HEK293 (cell line): ENCODE measurements around the gene STMP1.

Experiments used
- IKZF3 ChIP-seq: fragments of 450-650 bp; IDR thresholded peaks from 2 replicates; pipeline ENCODE4 v1.5.0; 2018; ENCODE audit warnings: missing biosample characterization, mild to moderate bottlenecking, missing genetic modification characterization, moderate library complexity
- ZBTB20 ChIP-seq: fragments of 450-650 bp; formaldehyde crosslinking; IDR thresholded peaks from 2 replicates; pipeline ENCODE4 v1.5.1; 2016; ENCODE audit warnings: missing biosample characterization, missing genetic modification characterization
- ZNF274 ChIP-seq, 2 experiments: fragments of 200-500 bp in 1 of 2; fragments of 450-650 bp in 1 of 2; sonication (Bioruptor generic) in 1 of 2; formaldehyde crosslinking in 1 of 2; IDR thresholded peaks; 2 replicates each; pipeline versions ENCODE4 v1.5.1 to v1.6.1; 2014 to 2016; ENCODE audit warnings: borderline replicate concordance in 1 of 2, inconsistent platforms in 1 of 2, low read length in 1 of 2, missing biosample characterization in 1 of 2, missing genetic modification characterization in 1 of 2
- ZNF302 ChIP-seq: fragments of 450-650 bp; formaldehyde crosslinking; IDR thresholded peaks from 2 replicates; pipeline ENCODE4 v1.5.1; 2016; ENCODE audit warnings: missing biosample characterization, missing genetic modification characterization, low read depth
- ZNF558 ChIP-seq: fragments of 450-650 bp; formaldehyde crosslinking; IDR thresholded peaks from 2 replicates; pipeline ENCODE4 v1.5.1; 2016; ENCODE audit warnings: missing biosample characterization, missing genetic modification characterization
- TF ChIP-seq, protein P1 (sequence below): fragments of 450-650 bp; formaldehyde crosslinking; IDR thresholded peaks from 2 replicates; pipeline ENCODE4 v1.5.1; 2016; ENCODE audit warnings: missing biosample characterization, missing genetic modification characterization, borderline replicate concordance
- TF ChIP-seq, protein P2 (sequence below): fragments of 450-650 bp; formaldehyde crosslinking; IDR thresholded peaks from 2 replicates; pipeline ENCODE4 v1.5.1; 2016; ENCODE audit warnings: missing biosample characterization, missing genetic modification characterization
- TF ChIP-seq, protein P3 (sequence below): fragments of 450-650 bp; formaldehyde crosslinking; IDR thresholded peaks from 2 replicates; pipeline ENCODE4; 2016; ENCODE audit warnings: missing biosample characterization, missing genetic modification characterization
- TF ChIP-seq, protein P4 (sequence below): fragments of 450-650 bp; formaldehyde crosslinking; IDR thresholded peaks from 2 replicates; pipeline ENCODE4 v1.5.1; 2016; ENCODE audit warnings: missing biosample characterization, missing genetic modification characterization, low read depth
- TF ChIP-seq, protein P5 (sequence below): fragments of 450-650 bp; formaldehyde crosslinking; IDR thresholded peaks from 2 replicates; pipeline ENCODE4 v1.5.1; 2016; ENCODE audit warnings: missing biosample characterization, missing genetic modification characterization
- TF ChIP-seq, protein P6 (sequence below): fragments of 450-650 bp; formaldehyde crosslinking; IDR thresholded peaks from 2 replicates; pipeline ENCODE4 v1.5.1; 2016; ENCODE audit warnings: missing biosample characterization, missing genetic modification characterization
- TF ChIP-seq, protein P7 (sequence below): IDR thresholded peaks from 2 replicates; pipeline ENCODE4 v1.6.1; 2011; ENCODE audit warnings: mild to moderate bottlenecking, low read depth, low read length, borderline replicate concordance
- TF ChIP-seq, protein P8 (sequence below): fragments of 450-650 bp; formaldehyde crosslinking; IDR thresholded peaks from 2 replicates; pipeline ENCODE4 v1.5.1; 2016; ENCODE audit warnings: missing biosample characterization, missing genetic modification characterization

DNA sequence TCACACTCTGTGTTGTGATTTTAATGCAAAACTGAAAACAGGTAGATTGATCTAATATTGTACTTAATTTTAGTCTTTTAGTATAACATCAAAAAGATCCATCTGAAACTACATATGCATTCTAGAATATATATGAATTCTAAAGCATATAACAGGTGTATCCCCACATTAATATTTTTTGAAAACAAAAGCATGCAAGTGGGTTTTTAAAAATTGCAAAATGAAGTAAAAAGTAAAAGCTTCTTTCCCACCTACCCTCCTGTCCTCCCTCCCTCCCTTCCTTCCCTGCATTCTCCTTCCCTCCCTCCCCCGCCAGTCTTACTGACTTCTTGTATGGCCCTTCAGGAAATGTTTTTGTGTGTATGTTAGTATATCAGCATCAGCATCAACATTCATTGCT is 14.6 kb upstream of the STMP1 start:
- TF ChIP-seq, protein P1, sequence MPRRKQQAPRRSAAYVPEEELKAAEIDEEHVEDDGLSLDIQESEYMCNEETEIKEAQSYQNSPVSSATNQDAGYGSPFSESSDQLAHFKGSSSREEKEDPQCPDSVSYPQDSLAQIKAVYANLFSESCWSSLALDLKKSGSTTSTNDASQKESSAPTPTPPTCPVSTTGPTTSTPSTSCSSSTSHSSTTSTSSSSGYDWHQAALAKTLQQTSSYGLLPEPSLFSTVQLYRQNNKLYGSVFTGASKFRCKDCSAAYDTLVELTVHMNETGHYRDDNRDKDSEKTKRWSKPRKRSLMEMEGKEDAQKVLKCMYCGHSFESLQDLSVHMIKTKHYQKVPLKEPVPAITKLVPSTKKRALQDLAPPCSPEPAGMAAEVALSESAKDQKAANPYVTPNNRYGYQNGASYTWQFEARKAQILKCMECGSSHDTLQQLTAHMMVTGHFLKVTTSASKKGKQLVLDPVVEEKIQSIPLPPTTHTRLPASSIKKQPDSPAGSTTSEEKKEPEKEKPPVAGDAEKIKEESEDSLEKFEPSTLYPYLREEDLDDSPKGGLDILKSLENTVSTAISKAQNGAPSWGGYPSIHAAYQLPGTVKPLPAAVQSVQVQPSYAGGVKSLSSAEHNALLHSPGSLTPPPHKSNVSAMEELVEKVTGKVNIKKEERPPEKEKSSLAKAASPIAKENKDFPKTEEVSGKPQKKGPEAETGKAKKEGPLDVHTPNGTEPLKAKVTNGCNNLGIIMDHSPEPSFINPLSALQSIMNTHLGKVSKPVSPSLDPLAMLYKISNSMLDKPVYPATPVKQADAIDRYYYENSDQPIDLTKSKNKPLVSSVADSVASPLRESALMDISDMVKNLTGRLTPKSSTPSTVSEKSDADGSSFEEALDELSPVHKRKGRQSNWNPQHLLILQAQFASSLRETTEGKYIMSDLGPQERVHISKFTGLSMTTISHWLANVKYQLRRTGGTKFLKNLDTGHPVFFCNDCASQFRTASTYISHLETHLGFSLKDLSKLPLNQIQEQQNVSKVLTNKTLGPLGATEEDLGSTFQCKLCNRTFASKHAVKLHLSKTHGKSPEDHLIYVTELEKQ (tag by site-specific recombination) = no peak
- TF ChIP-seq, protein P2, sequence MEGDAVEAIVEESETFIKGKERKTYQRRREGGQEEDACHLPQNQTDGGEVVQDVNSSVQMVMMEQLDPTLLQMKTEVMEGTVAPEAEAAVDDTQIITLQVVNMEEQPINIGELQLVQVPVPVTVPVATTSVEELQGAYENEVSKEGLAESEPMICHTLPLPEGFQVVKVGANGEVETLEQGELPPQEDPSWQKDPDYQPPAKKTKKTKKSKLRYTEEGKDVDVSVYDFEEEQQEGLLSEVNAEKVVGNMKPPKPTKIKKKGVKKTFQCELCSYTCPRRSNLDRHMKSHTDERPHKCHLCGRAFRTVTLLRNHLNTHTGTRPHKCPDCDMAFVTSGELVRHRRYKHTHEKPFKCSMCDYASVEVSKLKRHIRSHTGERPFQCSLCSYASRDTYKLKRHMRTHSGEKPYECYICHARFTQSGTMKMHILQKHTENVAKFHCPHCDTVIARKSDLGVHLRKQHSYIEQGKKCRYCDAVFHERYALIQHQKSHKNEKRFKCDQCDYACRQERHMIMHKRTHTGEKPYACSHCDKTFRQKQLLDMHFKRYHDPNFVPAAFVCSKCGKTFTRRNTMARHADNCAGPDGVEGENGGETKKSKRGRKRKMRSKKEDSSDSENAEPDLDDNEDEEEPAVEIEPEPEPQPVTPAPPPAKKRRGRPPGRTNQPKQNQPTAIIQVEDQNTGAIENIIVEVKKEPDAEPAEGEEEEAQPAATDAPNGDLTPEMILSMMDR = no peak
- TF ChIP-seq, protein P3, sequence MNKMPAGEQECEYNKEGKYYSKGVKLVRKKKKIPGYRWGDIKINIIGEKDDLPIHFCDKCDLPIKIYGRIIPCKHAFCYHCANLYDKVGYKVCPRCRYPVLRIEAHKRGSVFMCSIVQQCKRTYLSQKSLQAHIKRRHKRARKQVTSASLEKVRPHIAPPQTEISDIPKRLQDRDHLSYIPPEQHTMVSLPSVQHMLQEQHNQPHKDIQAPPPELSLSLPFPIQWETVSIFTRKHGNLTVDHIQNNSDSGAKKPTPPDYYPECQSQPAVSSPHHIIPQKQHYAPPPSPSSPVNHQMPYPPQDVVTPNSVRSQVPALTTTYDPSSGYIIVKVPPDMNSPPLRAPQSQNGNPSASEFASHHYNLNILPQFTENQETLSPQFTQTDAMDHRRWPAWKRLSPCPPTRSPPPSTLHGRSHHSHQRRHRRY (tag by site-specific recombination) = no peak
- TF ChIP-seq, protein P4, sequence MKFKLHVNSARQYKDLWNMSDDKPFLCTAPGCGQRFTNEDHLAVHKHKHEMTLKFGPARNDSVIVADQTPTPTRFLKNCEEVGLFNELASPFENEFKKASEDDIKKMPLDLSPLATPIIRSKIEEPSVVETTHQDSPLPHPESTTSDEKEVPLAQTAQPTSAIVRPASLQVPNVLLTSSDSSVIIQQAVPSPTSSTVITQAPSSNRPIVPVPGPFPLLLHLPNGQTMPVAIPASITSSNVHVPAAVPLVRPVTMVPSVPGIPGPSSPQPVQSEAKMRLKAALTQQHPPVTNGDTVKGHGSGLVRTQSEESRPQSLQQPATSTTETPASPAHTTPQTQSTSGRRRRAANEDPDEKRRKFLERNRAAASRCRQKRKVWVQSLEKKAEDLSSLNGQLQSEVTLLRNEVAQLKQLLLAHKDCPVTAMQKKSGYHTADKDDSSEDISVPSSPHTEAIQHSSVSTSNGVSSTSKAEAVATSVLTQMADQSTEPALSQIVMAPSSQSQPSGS (tag by site-specific recombination) = no peak
- TF ChIP-seq, protein P5, sequence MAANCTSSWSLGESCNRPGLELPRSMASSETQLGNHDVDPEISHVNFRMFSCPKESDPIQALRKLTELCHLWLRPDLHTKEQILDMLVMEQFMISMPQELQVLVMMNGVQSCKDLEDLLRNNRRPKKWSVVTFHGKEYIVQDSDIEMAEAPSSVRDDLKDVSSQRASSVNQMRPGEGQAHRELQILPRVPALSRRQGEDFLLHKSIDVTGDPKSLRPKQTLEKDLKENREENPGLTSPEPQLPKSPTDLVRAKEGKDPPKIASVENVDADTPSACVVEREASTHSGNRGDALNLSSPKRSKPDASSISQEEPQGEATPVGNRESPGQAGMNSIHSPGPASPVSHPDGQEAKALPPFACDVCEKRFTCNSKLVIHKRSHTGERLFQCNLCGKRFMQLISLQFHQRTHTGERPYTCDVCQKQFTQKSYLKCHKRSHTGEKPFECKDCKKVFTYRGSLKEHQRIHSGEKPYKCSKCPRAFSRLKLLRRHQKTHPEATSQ = no peak
- TF ChIP-seq ZBTB20 = no peak
- TF ChIP-seq, protein P6, sequence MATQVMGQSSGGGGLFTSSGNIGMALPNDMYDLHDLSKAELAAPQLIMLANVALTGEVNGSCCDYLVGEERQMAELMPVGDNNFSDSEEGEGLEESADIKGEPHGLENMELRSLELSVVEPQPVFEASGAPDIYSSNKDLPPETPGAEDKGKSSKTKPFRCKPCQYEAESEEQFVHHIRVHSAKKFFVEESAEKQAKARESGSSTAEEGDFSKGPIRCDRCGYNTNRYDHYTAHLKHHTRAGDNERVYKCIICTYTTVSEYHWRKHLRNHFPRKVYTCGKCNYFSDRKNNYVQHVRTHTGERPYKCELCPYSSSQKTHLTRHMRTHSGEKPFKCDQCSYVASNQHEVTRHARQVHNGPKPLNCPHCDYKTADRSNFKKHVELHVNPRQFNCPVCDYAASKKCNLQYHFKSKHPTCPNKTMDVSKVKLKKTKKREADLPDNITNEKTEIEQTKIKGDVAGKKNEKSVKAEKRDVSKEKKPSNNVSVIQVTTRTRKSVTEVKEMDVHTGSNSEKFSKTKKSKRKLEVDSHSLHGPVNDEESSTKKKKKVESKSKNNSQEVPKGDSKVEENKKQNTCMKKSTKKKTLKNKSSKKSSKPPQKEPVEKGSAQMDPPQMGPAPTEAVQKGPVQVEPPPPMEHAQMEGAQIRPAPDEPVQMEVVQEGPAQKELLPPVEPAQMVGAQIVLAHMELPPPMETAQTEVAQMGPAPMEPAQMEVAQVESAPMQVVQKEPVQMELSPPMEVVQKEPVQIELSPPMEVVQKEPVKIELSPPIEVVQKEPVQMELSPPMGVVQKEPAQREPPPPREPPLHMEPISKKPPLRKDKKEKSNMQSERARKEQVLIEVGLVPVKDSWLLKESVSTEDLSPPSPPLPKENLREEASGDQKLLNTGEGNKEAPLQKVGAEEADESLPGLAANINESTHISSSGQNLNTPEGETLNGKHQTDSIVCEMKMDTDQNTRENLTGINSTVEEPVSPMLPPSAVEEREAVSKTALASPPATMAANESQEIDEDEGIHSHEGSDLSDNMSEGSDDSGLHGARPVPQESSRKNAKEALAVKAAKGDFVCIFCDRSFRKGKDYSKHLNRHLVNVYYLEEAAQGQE (tag by site-specific recombination) = no peak
- no peak for TF ChIP-seq ZNF558 (tag by site-specific recombination)
- TF ChIP-seq, protein P7, sequence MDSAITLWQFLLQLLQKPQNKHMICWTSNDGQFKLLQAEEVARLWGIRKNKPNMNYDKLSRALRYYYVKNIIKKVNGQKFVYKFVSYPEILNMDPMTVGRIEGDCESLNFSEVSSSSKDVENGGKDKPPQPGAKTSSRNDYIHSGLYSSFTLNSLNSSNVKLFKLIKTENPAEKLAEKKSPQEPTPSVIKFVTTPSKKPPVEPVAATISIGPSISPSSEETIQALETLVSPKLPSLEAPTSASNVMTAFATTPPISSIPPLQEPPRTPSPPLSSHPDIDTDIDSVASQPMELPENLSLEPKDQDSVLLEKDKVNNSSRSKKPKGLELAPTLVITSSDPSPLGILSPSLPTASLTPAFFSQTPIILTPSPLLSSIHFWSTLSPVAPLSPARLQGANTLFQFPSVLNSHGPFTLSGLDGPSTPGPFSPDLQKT = no peak
- TF ChIP-seq, protein P8, sequence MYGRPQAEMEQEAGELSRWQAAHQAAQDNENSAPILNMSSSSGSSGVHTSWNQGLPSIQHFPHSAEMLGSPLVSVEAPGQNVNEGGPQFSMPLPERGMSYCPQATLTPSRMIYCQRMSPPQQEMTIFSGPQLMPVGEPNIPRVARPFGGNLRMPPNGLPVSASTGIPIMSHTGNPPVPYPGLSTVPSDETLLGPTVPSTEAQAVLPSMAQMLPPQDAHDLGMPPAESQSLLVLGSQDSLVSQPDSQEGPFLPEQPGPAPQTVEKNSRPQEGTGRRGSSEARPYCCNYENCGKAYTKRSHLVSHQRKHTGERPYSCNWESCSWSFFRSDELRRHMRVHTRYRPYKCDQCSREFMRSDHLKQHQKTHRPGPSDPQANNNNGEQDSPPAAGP (tag by site-specific recombination) = no peak
- TF ChIP-seq ZNF274 (IDR thresholded peaks at IDR 0.05; ENCODE audit: low read length) = no peak
- no peak for TF ChIP-seq ZNF274 (tag by site-specific recombination; IDR thresholded peaks at IDR 0.05; ENCODE audit: borderline replicate concordance)
- no peak for TF ChIP-seq ZNF302
- TF ChIP-seq IKZF3 (tag by site-specific recombination) = no peak
